OCI-LY1 (cell line): ENCODE data around the gene P4HA2.

Source experiments
- H2AFZ ChIP-seq: fragments of 200-600 bp; sonication (generic), shearing (Covaris generic); 2 replicates; pipeline ENCODE4 v1.6.0; 2014; ENCODE audit warnings: antibody characterized with exemption, mild to moderate bottlenecking, low read length
- H3F3A ChIP-seq: fragments of 200-600 bp; sonication (generic), shearing (Covaris generic); 2 replicates; pipeline ENCODE4 v1.6.0; 2014; ENCODE audit warnings: mild to moderate bottlenecking, antibody characterized with exemption, low read length, moderate library complexity; ENCODE audit not compliant: insufficient read depth
- H3K27ac ChIP-seq: fragments of 200-600 bp; sonication (generic); 2 replicates; pipeline ENCODE4 v1.5.1; 2014; ENCODE audit warnings: low read length, mixed run types, mild to moderate bottlenecking, low read depth; ENCODE audit not compliant: poor library complexity, severe bottlenecking
- H3K27me3 ChIP-seq: fragments of 200-600 bp; sonication (generic); 2 replicates; pipeline ENCODE4 v1.6.0; 2014; ENCODE audit warnings: antibody characterized with exemption, mild to moderate bottlenecking, low read length, moderate library complexity; ENCODE audit not compliant: insufficient read depth
- H3K36me3 ChIP-seq: fragments of 200-600 bp; sonication (generic); 2 replicates; pipeline ENCODE4 v1.6.1; 2014; ENCODE audit warnings: mild to moderate bottlenecking, antibody characterized with exemption, low read length, moderate library complexity, mixed read lengths; ENCODE audit not compliant: insufficient read depth
- H3K4me1 ChIP-seq: fragments of 200-600 bp; sonication (generic); 2 replicates; pipeline ENCODE4 v1.5.1; 2014; ENCODE audit warnings: mild to moderate bottlenecking, low read length, moderate library complexity; ENCODE audit not compliant: insufficient read depth, severe bottlenecking
- H3K4me2 ChIP-seq: fragments of 200-600 bp; sonication (generic), shearing (Covaris generic); 2 replicates; pipeline ENCODE4 v1.6.1; 2014; ENCODE audit warnings: low read length
- H3K4me3 ChIP-seq: fragments of 200-600 bp; sonication (generic); 2 replicates; pipeline ENCODE4 v1.5.1; 2014; ENCODE audit warnings: low read length, low read depth, mild to moderate bottlenecking, mixed read lengths; ENCODE audit not compliant: poor library complexity, severe bottlenecking
- H3K79me2 ChIP-seq: fragments of 200-600 bp; shearing (Covaris generic); 2 replicates; pipeline ENCODE4 v1.6.1; 2016; ENCODE audit warnings: mixed run types, low read length, mixed read lengths; ENCODE audit not compliant: insufficient read depth
- H3K9ac ChIP-seq: fragments of 200-600 bp; sonication (generic), shearing (Covaris generic); 2 replicates; pipeline ENCODE4 v1.6.1; 2014; ENCODE audit warnings: mild to moderate bottlenecking, low read length, mixed read lengths
- H3K9me2 ChIP-seq: fragments of 200-600 bp; sonication (generic), shearing (Covaris generic); 2 replicates; pipeline ENCODE4 v1.6.1; 2014; ENCODE audit warnings: low read depth, mild to moderate bottlenecking, low read length, mixed read lengths
- H3K9me3 ChIP-seq: fragments of 200-600 bp; shearing (Covaris generic); 2 replicates; pipeline ENCODE4 v1.6.1; 2014; ENCODE audit warnings: low read length, mixed read lengths
- H4K20me1 ChIP-seq: fragments of 200-600 bp; sonication (generic), shearing (Covaris generic); 2 replicates; pipeline ENCODE4 v1.6.0; 2016; ENCODE audit warnings: mild to moderate bottlenecking, low read length; ENCODE audit not compliant: insufficient read depth
- EZH2 ChIP-seq: fragments of 200-600 bp; sonication (generic), shearing (Covaris generic); IDR thresholded peaks from 2 replicates; pipeline ENCODE4 v1.8.0; 2017; ENCODE audit warnings: borderline replicate concordance, mixed run types, mild to moderate bottlenecking, antibody characterized with exemption, low read length, moderate library complexity, mixed read lengths
- TF ChIP-seq, protein P1 (sequence below): fragments of 200-600 bp; sonication (generic), shearing (Covaris generic); IDR thresholded peaks from 2 replicates; pipeline ENCODE4 v1.5.1; 2017; ENCODE audit warnings: mild to moderate bottlenecking, antibody characterized with exemption, low read length, moderate library complexity, mixed read lengths

Gene P4HA2

GRCh38 chr5:132262882-132263547 lies 35.4 kb upstream of the P4HA2 start:
- no peak overlapping the region for H3K4me3 ChIP-seq
- no peaks in the 10 kb centered on the region for H3K9me3 ChIP-seq
- no peaks in the 10 kb centered on the region for H3K36me3 ChIP-seq
- H3K9ac ChIP-seq: no peak overlapping the region
- H3K79me2 ChIP-seq: no peaks in the 10 kb centered on the region
- no peaks in the 10 kb centered on the region for H3K27me3 ChIP-seq
- no peak for TF ChIP-seq EZH2
- TF ChIP-seq, protein P1, sequence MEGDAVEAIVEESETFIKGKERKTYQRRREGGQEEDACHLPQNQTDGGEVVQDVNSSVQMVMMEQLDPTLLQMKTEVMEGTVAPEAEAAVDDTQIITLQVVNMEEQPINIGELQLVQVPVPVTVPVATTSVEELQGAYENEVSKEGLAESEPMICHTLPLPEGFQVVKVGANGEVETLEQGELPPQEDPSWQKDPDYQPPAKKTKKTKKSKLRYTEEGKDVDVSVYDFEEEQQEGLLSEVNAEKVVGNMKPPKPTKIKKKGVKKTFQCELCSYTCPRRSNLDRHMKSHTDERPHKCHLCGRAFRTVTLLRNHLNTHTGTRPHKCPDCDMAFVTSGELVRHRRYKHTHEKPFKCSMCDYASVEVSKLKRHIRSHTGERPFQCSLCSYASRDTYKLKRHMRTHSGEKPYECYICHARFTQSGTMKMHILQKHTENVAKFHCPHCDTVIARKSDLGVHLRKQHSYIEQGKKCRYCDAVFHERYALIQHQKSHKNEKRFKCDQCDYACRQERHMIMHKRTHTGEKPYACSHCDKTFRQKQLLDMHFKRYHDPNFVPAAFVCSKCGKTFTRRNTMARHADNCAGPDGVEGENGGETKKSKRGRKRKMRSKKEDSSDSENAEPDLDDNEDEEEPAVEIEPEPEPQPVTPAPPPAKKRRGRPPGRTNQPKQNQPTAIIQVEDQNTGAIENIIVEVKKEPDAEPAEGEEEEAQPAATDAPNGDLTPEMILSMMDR: no peak
- H3K9me2 ChIP-seq: no peaks in the 10 kb centered on the region
- no peak overlapping the region for H2AFZ ChIP-seq
- H3K4me2 ChIP-seq: no peak overlapping the region
- no peak overlapping the region for H3K27ac ChIP-seq
- H3K4me1 ChIP-seq: no peaks in the 10 kb centered on the region
- no peaks in the 10 kb centered on the region for H3F3A ChIP-seq
- no peaks in the 10 kb centered on the region for H4K20me1 ChIP-seq

GRCh38 chr5:132261881-132262845 lies 34.5 kb upstream of the P4HA2 start:
- H3K4me2 ChIP-seq: no peak overlapping the region
- no peak overlapping the region for H2AFZ ChIP-seq
- H3K27me3 ChIP-seq: no peaks in the 10 kb centered on the region
- no peak overlapping the region for H3K27ac ChIP-seq
- H3K4me3 ChIP-seq: no peak overlapping the region
- no peaks in the 10 kb centered on the region for H3F3A ChIP-seq
- H3K79me2 ChIP-seq: no peaks in the 10 kb centered on the region
- H3K9me3 ChIP-seq: no peaks in the 10 kb centered on the region
- TF ChIP-seq, protein P1: no peak
- H3K4me1 ChIP-seq: no peaks in the 10 kb centered on the region
- no peaks in the 10 kb centered on the region for H4K20me1 ChIP-seq
- no peaks in the 10 kb centered on the region for H3K36me3 ChIP-seq
- no peak overlapping the region for H3K9ac ChIP-seq
- H3K9me2 ChIP-seq: no peaks in the 10 kb centered on the region

- TF ChIP-seq, protein P1: no peak
- TF ChIP-seq EZH2: no peak
- Histone ChIP-seq H3K4me3 (no peak overlapping the region), H3K79me2 (no peaks in the 10 kb centered on the region), H3K9me3 (no peaks in the 10 kb centered on the region), H3K27me3 (no peaks in the 10 kb centered on the region), H3K4me2 (no peak overlapping the region), H3K36me3 (no peaks in the 10 kb centered on the region), H3K27ac (no peak overlapping the region), H3F3A (no peaks in the 10 kb centered on the region), H4K20me1 (no peaks in the 10 kb centered on the region), H3K4me1 (no peaks in the 10 kb centered on the region), H3K9me2 (no peaks in the 10 kb centered on the region), H2AFZ (no peak overlapping the region), H3K9ac (no peak overlapping the region)
Observed at GRCh38 chr5:132260714-132261551, 33.3 kb upstream of the P4HA2 start.
